ENCODE data around the gene NET1. TPM values are rescaled to one million over a fixed set of nuclear protein-coding genes. Genes with fewer than 3 reads are reported as not detected.

The NET1 gene
- polyA plus RNA-seq, 1 experiment: 62.5 TPM

DNA sequence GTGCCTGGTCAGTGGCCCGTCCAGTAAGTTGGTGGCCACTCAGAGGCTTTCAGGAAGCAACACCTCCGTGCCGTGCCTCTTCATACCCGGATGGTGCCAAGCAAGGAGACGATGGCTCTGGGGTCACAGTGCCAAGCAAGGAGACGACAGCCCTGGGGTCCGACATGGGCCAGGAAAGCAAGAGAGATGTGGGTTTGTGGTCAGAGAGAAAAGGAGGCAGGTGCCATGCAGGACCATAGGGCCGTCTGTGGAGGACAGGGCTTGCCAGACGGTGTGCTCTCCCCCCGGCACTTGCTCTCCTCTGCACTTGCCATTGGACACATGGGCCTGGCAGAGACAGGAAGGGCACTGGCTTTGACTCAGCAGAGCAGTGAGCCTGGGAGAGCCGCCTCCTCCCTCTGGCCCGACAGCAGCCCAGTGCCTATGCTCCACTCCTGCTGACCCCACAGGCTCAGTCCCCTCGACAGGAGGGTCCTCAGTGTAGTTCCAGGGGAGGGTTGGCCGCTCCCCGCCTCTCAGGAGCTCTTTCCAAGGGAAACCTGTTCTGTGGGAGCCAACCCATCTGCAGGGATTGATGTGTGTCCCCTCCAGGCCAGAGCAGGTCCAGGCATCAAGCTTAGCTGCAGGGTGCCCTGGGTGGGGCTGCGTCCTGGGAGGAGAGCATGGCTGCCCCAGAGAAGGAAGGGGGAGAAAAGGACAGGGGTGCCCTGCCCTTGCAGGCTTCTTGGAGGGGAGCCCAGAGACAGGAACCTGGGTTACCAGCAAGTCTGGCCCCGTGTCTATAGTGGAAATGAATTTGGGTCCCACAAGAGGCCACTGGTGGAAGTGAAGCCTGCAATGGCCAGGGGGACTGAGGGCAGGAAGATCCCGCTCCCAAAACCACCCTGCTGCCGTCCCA is 94.6 kb downstream of the NET1 start:
- ChIA-PET CTCF (no interaction called here), POLR2A (no interaction called here)
- TF ChIP-seq, protein P1, sequence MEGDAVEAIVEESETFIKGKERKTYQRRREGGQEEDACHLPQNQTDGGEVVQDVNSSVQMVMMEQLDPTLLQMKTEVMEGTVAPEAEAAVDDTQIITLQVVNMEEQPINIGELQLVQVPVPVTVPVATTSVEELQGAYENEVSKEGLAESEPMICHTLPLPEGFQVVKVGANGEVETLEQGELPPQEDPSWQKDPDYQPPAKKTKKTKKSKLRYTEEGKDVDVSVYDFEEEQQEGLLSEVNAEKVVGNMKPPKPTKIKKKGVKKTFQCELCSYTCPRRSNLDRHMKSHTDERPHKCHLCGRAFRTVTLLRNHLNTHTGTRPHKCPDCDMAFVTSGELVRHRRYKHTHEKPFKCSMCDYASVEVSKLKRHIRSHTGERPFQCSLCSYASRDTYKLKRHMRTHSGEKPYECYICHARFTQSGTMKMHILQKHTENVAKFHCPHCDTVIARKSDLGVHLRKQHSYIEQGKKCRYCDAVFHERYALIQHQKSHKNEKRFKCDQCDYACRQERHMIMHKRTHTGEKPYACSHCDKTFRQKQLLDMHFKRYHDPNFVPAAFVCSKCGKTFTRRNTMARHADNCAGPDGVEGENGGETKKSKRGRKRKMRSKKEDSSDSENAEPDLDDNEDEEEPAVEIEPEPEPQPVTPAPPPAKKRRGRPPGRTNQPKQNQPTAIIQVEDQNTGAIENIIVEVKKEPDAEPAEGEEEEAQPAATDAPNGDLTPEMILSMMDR (IDR thresholded peaks at IDR 0.05; ENCODE audit: insufficient read depth, low read depth, low read length): no peak
- Histone ChIP-seq H3K36me3 (ENCODE audit: control insufficient read depth, insufficient read depth, low read length) (no peaks in the 10 kb centered on the region), H3K4me3 (ENCODE audit: low read depth, low read length) (no peak overlapping the region), H3K27me3 (ENCODE audit: control insufficient read depth, insufficient read depth, low read length) (peaks cover 2% of the 10 kb centered on the region; the same call in 1 of the 2 replicates)
- DNase-seq (ENCODE audit: low read depth): no peak

DNA sequence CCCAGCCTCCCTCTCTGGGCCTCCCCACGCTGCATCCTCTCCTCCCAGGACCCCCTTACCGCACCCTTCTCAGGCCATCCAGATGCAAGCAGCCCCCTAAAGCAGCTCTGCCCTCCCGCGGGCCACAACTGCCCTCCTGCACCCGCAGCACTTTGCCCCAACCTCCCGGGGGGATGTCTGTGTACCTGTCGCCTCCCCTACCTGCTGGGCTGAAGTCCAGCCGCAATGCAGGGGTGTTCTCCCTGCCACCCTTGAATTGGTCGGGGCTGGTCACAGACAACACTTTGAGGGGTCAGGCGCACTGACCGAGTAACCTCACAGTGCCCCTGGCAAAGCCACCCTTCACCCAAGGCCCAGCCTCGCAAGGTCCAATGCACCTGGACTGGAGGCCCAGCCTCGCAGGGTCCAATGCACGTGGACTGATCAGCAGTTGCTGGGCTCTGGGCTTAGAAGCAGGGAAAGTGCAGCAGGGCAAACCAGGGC is 95.3 kb downstream of the NET1 start:
- ChIA-PET CTCF (no interaction called here), POLR2A (no interaction called here)
- H3K36me3 ChIP-seq (ENCODE audit: control insufficient read depth, insufficient read depth, low read length): no peaks in the 10 kb centered on the region
- TF ChIP-seq, protein P1 (IDR thresholded peaks at IDR 0.05; ENCODE audit: insufficient read depth, low read depth, low read length): no peak
- H3K27me3 ChIP-seq (ENCODE audit: control insufficient read depth, insufficient read depth, low read length): no peaks in the 10 kb centered on the region
- no peak for DNase-seq (ENCODE audit: low read depth)
- no peak overlapping the region for H3K4me3 ChIP-seq (ENCODE audit: low read depth, low read length)

DNA sequence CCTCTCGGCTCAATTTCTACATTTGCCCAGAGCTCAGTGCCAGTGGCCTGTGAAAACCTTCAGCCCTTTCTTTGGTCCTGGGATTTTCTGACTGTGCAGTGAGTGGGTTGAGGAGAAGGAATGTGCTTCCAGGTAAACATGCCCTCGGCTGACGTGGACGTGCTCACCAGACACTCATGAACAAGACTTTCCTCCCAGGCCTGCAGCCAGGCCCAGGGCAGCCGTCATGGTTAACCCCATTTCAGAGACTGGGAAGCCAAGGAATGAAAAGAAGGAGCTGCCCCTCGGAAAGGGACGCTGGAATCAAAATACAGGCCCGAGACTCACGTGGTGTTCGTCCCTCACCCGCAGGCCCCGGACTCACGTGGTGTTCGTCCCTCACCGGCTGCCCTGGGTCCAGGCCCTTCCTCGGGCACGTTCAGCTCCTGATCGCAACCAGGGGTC is 95.8 kb downstream of the NET1 start:
- CTCF ChIA-PET: no interaction called here
- Histone ChIP-seq H3K36me3 (ENCODE audit: control insufficient read depth, insufficient read depth, low read length) (no peaks in the 10 kb centered on the region), H3K27me3 (ENCODE audit: control insufficient read depth, insufficient read depth, low read length) (peaks cover 2% of the 10 kb centered on the region; the same call in 1 of the 2 replicates), H3K4me3 (ENCODE audit: low read depth, low read length) (no peak overlapping the region)
- no peak for DNase-seq (ENCODE audit: low read depth)
- POLR2A ChIA-PET: no interaction called here
- TF ChIP-seq, protein P1 (IDR thresholded peaks at IDR 0.05; ENCODE audit: insufficient read depth, low read depth, low read length): no peak

Other genes starting within 250 kb of the NET1 start
- not detected in 2 replicates for gene AKR1C8, start 227.4 kb upstream of the NET1 start, polyA plus RNA-seq (2011; rRNA removed)
- gene AKR1C4, start 215.7 kb upstream of the NET1 start, polyA plus RNA-seq (2011; rRNA removed): not detected in 2 replicates
- gene UCN3, start 47.6 kb upstream of the NET1 start, polyA plus RNA-seq (2011; rRNA removed): not detected in 2 replicates
- gene TUBAL3, start 7.7 kb upstream of the NET1 start, polyA plus RNA-seq (2011; rRNA removed): not detected in 2 replicates
- gene CALML5, start 87.0 kb downstream of the NET1 start, polyA plus RNA-seq (2011; rRNA removed): not detected in 2 replicates
- gene CALML3, start 112.4 kb downstream of the NET1 start, polyA plus RNA-seq (2011; rRNA removed): not detected in 2 replicates